Trophoblast cell (in vitro differentiated cells and primary cell): ENCODE data around the gene FLACC1.

Experiments
- DNase-seq, 2 donors: peaks; one replicate each; pipeline ENCODE4 v3.0.0-alpha.2; 2016
- H2AFZ ChIP-seq: 2 replicates; pipeline ENCODE4 v1.6.1; 2013; ENCODE audit warnings: low read length, moderate library complexity, mild to moderate bottlenecking; ENCODE audit not compliant: insufficient read depth, poor library complexity
- H2AK5ac ChIP-seq: 2 replicates; pipeline ENCODE4 v1.6.1; 2013; ENCODE audit warnings: mild to moderate bottlenecking, low read length
- H2BK120ac ChIP-seq: 2 replicates; pipeline ENCODE4 v1.6.1; 2013; ENCODE audit warnings: low read length, mild to moderate bottlenecking, moderate library complexity; ENCODE audit not compliant: insufficient read depth, poor library complexity
- H2BK12ac ChIP-seq: 2 replicates; pipeline ENCODE4 v1.6.1; 2013; ENCODE audit warnings: mild to moderate bottlenecking, low read length, moderate library complexity
- H2BK5ac ChIP-seq: 2 replicates; pipeline ENCODE4 v1.6.1; 2013; ENCODE audit warnings: low read length, low read depth, moderate library complexity, mild to moderate bottlenecking; ENCODE audit not compliant: poor library complexity
- H3K14ac ChIP-seq: 2 replicates; pipeline ENCODE4 v1.6.1; 2013; ENCODE audit warnings: mild to moderate bottlenecking, low read length
- H3K18ac ChIP-seq: 2 replicates; pipeline ENCODE4 v1.6.1; 2013; ENCODE audit warnings: mild to moderate bottlenecking, low read length
- H3K23ac ChIP-seq: 2 replicates; pipeline ENCODE4 v1.6.1; 2013; ENCODE audit warnings: low read length
- H3K27ac ChIP-seq: 2 replicates; pipeline ENCODE4 v1.5.1; 2013; ENCODE audit warnings: low read depth, mild to moderate bottlenecking, inconsistent platforms, low read length, moderate library complexity
- H3K27me3 ChIP-seq: 2 replicates; pipeline ENCODE4 v1.6.1; 2013; ENCODE audit warnings: inconsistent platforms, mild to moderate bottlenecking, low read length, moderate library complexity; ENCODE audit not compliant: insufficient read depth
- H3K36me3 ChIP-seq, 2 experiments: 1 replicate in 1 of 2; 2 replicates in 1 of 2; pipeline ENCODE4 v1.6.1; 2013; ENCODE audit warnings: low read length in 2 of 2, mild to moderate bottlenecking in 2 of 2, moderate library complexity in 1 of 2; ENCODE audit not compliant: insufficient read depth in 2 of 2, control insufficient read depth in 1 of 2
- H3K4ac ChIP-seq: 2 replicates; pipeline ENCODE4 v1.6.1; 2013; ENCODE audit warnings: low read depth, mild to moderate bottlenecking, low read length, moderate library complexity
- H3K4me1 ChIP-seq, 2 experiments: 1 replicate in 1 of 2; 2 replicates in 1 of 2; pipeline ENCODE4 v1.6.1; 2013; ENCODE audit warnings: low read length in 2 of 2, mild to moderate bottlenecking in 2 of 2, moderate library complexity in 1 of 2; ENCODE audit not compliant: insufficient read depth in 2 of 2, control insufficient read depth in 1 of 2
- H3K4me2 ChIP-seq: 2 replicates; pipeline ENCODE4 v1.6.1; 2013; ENCODE audit warnings: inconsistent platforms, mild to moderate bottlenecking, low read length, moderate library complexity
- H3K4me3 ChIP-seq: 2 replicates; pipeline ENCODE4 v1.5.1; 2013; ENCODE audit warnings: mild to moderate bottlenecking, low read depth, low read length, inconsistent platforms
- H3K79me1 ChIP-seq: one replicate; pipeline ENCODE4 v1.6.1; 2013; ENCODE audit warnings: low read length
- H3K79me2 ChIP-seq: 2 replicates; pipeline ENCODE4 v1.6.1; 2013; ENCODE audit warnings: low read length, mild to moderate bottlenecking; ENCODE audit not compliant: control insufficient read depth, insufficient read depth, poor library complexity
- H3K9ac ChIP-seq: 2 replicates; pipeline ENCODE4 v1.6.1; 2013; ENCODE audit warnings: mild to moderate bottlenecking, low read length
- H3K9me3 ChIP-seq: 2 replicates; pipeline ENCODE4 v1.6.1; 2013; ENCODE audit warnings: low read depth, mild to moderate bottlenecking, control low read depth, inconsistent platforms, low read length; ENCODE audit not compliant: insufficient read depth
- H4K12ac ChIP-seq: 2 replicates; pipeline ENCODE4 v1.6.1; 2013; ENCODE audit warnings: low read depth, mild to moderate bottlenecking, low read length, moderate library complexity
- H4K8ac ChIP-seq: 2 replicates; pipeline ENCODE4 v1.6.1; 2013; ENCODE audit warnings: low read depth, mild to moderate bottlenecking, low read length, moderate library complexity
- H4K91ac ChIP-seq: one replicate; pipeline ENCODE4 v1.6.1; 2013; ENCODE audit warnings: low read depth, mild to moderate bottlenecking, low read length, moderate library complexity
- WGBS: extraction: QIAGEN DNeasy Blood & Tissue Kit; methylation state at CpG from one replicate; pipeline ENCODE4 v1.1.7; 2013; ENCODE audit warnings: missing lambda C conversion rate; ENCODE audit not compliant: insufficient read length, insufficient coverage; ENCODE audit errors: extremely low coverage; 5-methylcytosine and 5-hydroxymethylcytosine counted together

Gene FLACC1

GRCh38 chr2:201366146-201366545 is 9.0 kb upstream of the FLACC1 start:
- H3K36me3 ChIP-seq: peaks cover 2% of the 10 kb centered on the region in 2 experiments
- H2BK5ac ChIP-seq: no peak overlapping the region
- no peak overlapping the region for H3K4me2 ChIP-seq
- no peak overlapping the region for H4K12ac ChIP-seq
- no peak overlapping the region for H3K4ac ChIP-seq
- H3K79me2 ChIP-seq: no peaks in the 10 kb centered on the region
- no peak overlapping the region for H4K8ac ChIP-seq
- no peak overlapping the region for H3K9ac ChIP-seq
- peaks cover 2 to 8% of the 10 kb centered on the region in 2 experiments for H3K4me1 ChIP-seq
- no peak for DNase-seq
- H2AFZ ChIP-seq: no peak overlapping the region
- H2BK120ac ChIP-seq: no peak overlapping the region
- H2AK5ac ChIP-seq: no peak overlapping the region
- H3K9me3 ChIP-seq: peaks cover 8% of the 10 kb centered on the region
- no peak overlapping the region for H3K4me3 ChIP-seq
- H3K79me1 ChIP-seq: no peaks in the 10 kb centered on the region
- no peak overlapping the region for H3K23ac ChIP-seq
- H3K18ac ChIP-seq: no peak overlapping the region
- H3K27ac ChIP-seq: no peak overlapping the region
- no peak overlapping the region for H2BK12ac ChIP-seq
- no peak overlapping the region for H3K14ac ChIP-seq
- H3K27me3 ChIP-seq: no peaks in the 10 kb centered on the region
- no peak overlapping the region for H4K91ac ChIP-seq

GRCh38 chr2:201363857-201364560 is 6.9 kb upstream of the FLACC1 start:
- Histone ChIP-seq H2BK5ac (no peak overlapping the region), H3K9me3 (peaks cover 8% of the 10 kb centered on the region), H4K12ac (no peak overlapping the region), H3K79me2 (no peaks in the 10 kb centered on the region), H3K4me2 (no peak overlapping the region), H3K36me3 (peaks cover 0 to 2% of the 10 kb centered on the region in 2 experiments), H3K23ac (no peak overlapping the region), H3K9ac (no peak overlapping the region), H3K14ac (no peak overlapping the region), H4K8ac (no peak overlapping the region), H4K91ac (no peak overlapping the region), H3K4me1 (peaks cover 2 to 8% of the 10 kb centered on the region in 2 experiments), H2AFZ (no peak overlapping the region), H3K79me1 (no peaks in the 10 kb centered on the region), H3K27ac (no peak overlapping the region), H3K27me3 (no peaks in the 10 kb centered on the region), H2BK120ac (no peak overlapping the region), H2BK12ac (no peak overlapping the region), H3K4me3 (no peak overlapping the region), H2AK5ac (no peak overlapping the region), H3K18ac (no peak overlapping the region), H3K4ac (no peak overlapping the region)
- WGBS: no CpG with 5 or more reads among the region's 2 CpGs
- DNase-seq: peak; percentile 24 to 74

GRCh38 chr2:201362396-201362795 is 5.3 kb upstream of the FLACC1 start:
- H3K9me3 ChIP-seq: peaks cover 8% of the 10 kb centered on the region
- no peak overlapping the region for H2AK5ac ChIP-seq
- peaks cover 0 to 2% of the 10 kb centered on the region in 2 experiments for H3K36me3 ChIP-seq
- no peak overlapping the region for H2BK5ac ChIP-seq
- H3K14ac ChIP-seq: no peak overlapping the region
- H3K79me2 ChIP-seq: no peaks in the 10 kb centered on the region
- peaks cover 4 to 8% of the 10 kb centered on the region in 2 experiments for H3K4me1 ChIP-seq
- H4K8ac ChIP-seq: no peak overlapping the region
- no peak overlapping the region for H2BK12ac ChIP-seq
- H3K4me2 ChIP-seq: no peak overlapping the region
- no peak overlapping the region for H3K23ac ChIP-seq
- no peak overlapping the region for H3K4me3 ChIP-seq
- H2BK120ac ChIP-seq: no peak overlapping the region
- no peak overlapping the region for H4K12ac ChIP-seq
- no peaks in the 10 kb centered on the region for H3K27me3 ChIP-seq
- H3K27ac ChIP-seq: no peak overlapping the region
- no peak overlapping the region for H2AFZ ChIP-seq
- no peak for DNase-seq
- no peak overlapping the region for H3K4ac ChIP-seq
- H3K18ac ChIP-seq: no peak overlapping the region
- H4K91ac ChIP-seq: no peak overlapping the region
- no CpG with 5 or more reads among the region's 2 CpGs for WGBS
- H3K79me1 ChIP-seq: no peaks in the 10 kb centered on the region
- H3K9ac ChIP-seq: no peak overlapping the region

- H3K4me3 ChIP-seq: no peak overlapping the region
- DNase-seq: no peak
- no CpG with 5 or more reads among the region's 2 CpGs for WGBS
Observed at GRCh38 chr2:201361078-201361733, 4.1 kb upstream of the FLACC1 start.

More at GRCh38 chr2:201361078-201361733, 4.1 kb upstream of the FLACC1 start:
- no peak overlapping the region for H2BK12ac ChIP-seq
- H4K91ac ChIP-seq: no peak overlapping the region
- no peak overlapping the region for H2AFZ ChIP-seq
- no peak overlapping the region for H4K8ac ChIP-seq
- H3K36me3 ChIP-seq: peaks cover 0 to 2% of the 10 kb centered on the region in 2 experiments
- H4K12ac ChIP-seq: no peak overlapping the region
- no peak overlapping the region for H2BK120ac ChIP-seq
- no peak overlapping the region for H3K14ac ChIP-seq
- H3K79me1 ChIP-seq: no peaks in the 10 kb centered on the region
- H2BK5ac ChIP-seq: no peak overlapping the region
- no peaks in the 10 kb centered on the region for H3K27me3 ChIP-seq
- no peak overlapping the region for H3K4ac ChIP-seq
- H3K18ac ChIP-seq: no peak overlapping the region
- no peak overlapping the region for H3K9ac ChIP-seq
- H2AK5ac ChIP-seq: no peak overlapping the region
- H3K9me3 ChIP-seq: peaks cover 8% of the 10 kb centered on the region
- H3K23ac ChIP-seq: no peak overlapping the region
- no peaks in the 10 kb centered on the region for H3K79me2 ChIP-seq
- H3K4me2 ChIP-seq: no peak overlapping the region
- H3K4me1 ChIP-seq: peaks cover 4 to 8% of the 10 kb centered on the region in 2 experiments
- no peak overlapping the region for H3K27ac ChIP-seq
